Measurements from ENCODE around the gene ARHGAP4. TPM values are rescaled to one million over a fixed set of nuclear protein-coding genes. Genes with fewer than 3 reads are reported as not detected.

ARHGAP4 gene
- total and polyA plus RNA-seq, 2 donors (not counting 3 experiments of a cell fraction or from before 2014, with no cell fraction given), result 20.9 to 33.3 TPM

DNA sequence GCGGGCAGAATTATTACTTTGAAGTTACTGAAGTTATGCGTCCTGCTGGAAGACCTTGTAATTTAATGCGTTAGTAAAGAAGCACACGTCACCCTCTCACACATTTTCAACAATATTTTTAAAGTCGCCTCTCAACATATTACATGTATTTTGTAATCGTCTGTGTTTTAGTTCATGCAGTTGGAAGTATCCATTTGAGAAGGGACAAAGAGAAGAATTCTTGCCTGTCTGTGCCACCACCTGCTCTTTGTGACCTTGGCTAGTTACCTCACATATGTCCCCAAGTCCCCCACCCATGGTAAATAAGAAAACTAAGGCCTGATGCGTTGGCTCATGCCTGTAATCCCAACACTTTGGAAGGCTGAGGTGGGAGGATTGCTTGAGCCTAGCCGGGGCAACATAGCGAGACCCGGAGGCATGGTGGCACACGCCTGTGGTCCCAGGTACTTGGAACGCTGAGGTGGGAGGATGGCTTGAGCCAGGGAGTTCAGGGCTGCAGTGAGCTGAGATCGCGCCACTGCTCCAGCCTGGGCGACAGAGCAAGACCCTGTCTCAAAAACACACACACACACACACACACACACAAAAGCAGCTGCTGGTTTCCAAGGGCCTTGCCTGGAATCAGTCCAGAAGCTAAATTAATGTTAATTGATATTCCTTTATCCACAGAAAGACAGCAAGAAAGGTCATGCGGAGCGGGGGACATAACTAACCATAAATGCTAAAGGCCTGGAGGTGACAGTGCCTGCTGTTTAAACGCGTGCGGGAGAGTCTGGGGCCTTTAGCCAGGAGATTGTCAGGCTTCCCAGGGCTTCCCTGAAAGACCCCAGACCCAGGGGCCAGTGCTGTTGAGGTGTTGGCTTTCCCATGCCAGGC, 47.3 kb upstream of the ARHGAP4 start:
- Histone ChIP-seq H3K27me3 (ENCODE audit: control insufficient read depth in 2 of 2, insufficient read depth in 2 of 2, low read length in 2 of 2) (no peaks in the 10 kb centered on the region), H4K20me1 (replicated peaks; ENCODE audit: control insufficient read depth, extremely low read depth, insufficient read depth, low read length) (no peaks in the 10 kb centered on the region), H3K27ac (ENCODE audit: insufficient read depth, low read depth, low read length) (peak overlapping the region; percentile 98), H3K9ac (replicated peaks; ENCODE audit: extremely low read depth, insufficient read depth, low read length) (peak overlapping the region; percentile 97), H2AFZ (ENCODE audit: low read depth, low read length) (no peak overlapping the region), H3K4me2 (ENCODE audit: insufficient read depth, low read length) (peak overlapping the region; percentile 73), H3K9me3 (replicated peaks; ENCODE audit: control insufficient read depth, insufficient read depth, low read length) (no peaks in the 10 kb centered on the region), H3K79me2 (ENCODE audit: control insufficient read depth, insufficient read depth, low read length) (peaks cover 29% of the 10 kb centered on the region), H3K4me1 (ENCODE audit: control insufficient read depth, extremely low read depth, insufficient read depth, low read length) (peaks cover 29% of the 10 kb centered on the region), H3K4me3 (replicated peaks in 1 of 3; ENCODE audit: insufficient read depth in 1 of 3, low read depth in 1 of 3, low read length in 3 of 3) (peak overlapping the region; percentile 24 to 76 (median 74)), H3K36me3 (ENCODE audit: control insufficient read depth in 2 of 2, extremely low read depth in 1 of 2, insufficient read depth in 2 of 2, low read length in 2 of 2) (no peaks in the 10 kb centered on the region), H3K9me1 (replicated peaks; ENCODE audit: control insufficient read depth, extremely low read depth, insufficient read depth, low read length) (no peaks in the 10 kb centered on the region)
- DNase-seq (ENCODE audit: low read depth, low spot score), result no peak
- no peak for TF ChIP-seq MYC (IDR thresholded peaks at IDR 0.05; ENCODE audit: low read depth, low read length)
- TF ChIP-seq, protein P1, sequence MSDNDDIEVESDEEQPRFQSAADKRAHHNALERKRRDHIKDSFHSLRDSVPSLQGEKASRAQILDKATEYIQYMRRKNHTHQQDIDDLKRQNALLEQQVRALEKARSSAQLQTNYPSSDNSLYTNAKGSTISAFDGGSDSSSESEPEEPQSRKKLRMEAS (IDR thresholded peaks at IDR 0.05; ENCODE audit: insufficient read depth, insufficient read length), result no peak
- BruUV-seq (replicated peaks), result no TSS peak
- ChIA-PET POLR2A (no interaction called here), CTCF (interaction anchor here (1.1 to 1.3 kb wide), 3 partner anchors 40 to 48 kb away, joined by 3 to 8 read pairs (median 3); no protein-coding TSS in a partner anchor)
- intact Hi-C loops (cut with micrococcal nuclease) (loop anchor here (1.0 kb wide), 1 partner anchor 12 kb away; no protein-coding TSS in a partner anchor), dilution Hi-C loops (cut with MboI; ENCODE audit: extremely low pct_ligation_motif_present, low sequenced_read_pairs) (no loop called here)
- FAIRE-seq, result peak; percentile 84

DNA sequence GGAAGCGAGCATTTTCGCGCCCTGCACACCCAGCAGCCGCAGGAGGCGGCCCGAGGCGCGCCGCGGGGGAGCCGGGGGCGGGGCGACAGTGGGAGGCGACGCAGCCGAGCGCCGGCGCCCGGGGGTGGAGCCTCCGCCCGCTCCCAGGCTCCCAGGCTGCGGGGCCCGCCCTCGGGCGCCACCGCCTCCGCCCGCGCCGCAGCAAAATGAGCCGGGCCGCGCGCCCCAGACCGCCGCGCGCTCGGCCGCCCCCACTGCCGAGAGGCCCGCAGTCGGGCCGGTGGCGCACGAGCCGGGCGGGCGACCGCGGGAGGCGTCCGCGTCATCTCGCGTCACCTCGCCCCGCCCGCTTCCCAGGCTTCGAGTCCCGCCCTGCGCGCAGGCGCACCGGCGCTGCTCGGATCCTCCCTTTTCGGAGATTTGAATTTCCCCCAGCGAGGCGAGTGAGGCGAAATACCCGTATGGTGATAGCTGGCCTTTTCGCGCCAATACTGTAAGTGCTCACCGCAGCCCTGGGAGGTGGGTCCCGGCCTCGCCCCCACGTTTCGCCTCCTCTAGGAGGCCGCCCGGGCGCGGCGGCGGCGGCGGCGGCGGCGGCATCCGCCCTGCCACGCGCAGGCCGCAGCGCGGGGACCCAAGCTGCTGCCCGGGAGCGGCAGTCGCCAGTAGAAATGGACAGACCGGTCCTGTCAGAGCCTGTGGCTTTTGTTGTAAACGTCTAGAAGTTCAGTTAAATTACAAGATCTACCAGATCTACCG, 46.5 kb upstream of the ARHGAP4 start, which contains the start of gene TMEM187:
TMEM187 (plus strand) TSS at position 387 of the 759 bp plus-strand sequence. CDS start 9,309 bp downstream, outside the sequence.
- H3K9ac ChIP-seq (replicated peaks; ENCODE audit: extremely low read depth, insufficient read depth, low read length), result peak within 1 kb of the TSS; percentile 97
- ChIA-PET POLR2A (no interaction called here), CTCF (interaction anchor here (1.2 kb wide), 1 partner anchor 41 kb away, joined by 3 read pairs; no protein-coding TSS in a partner anchor)
- H3K79me2 ChIP-seq (ENCODE audit: control insufficient read depth, insufficient read depth, low read length), result peaks cover 37% of the 10 kb centered on the region
- no peak within 1 kb of the TSS for H2AFZ ChIP-seq (ENCODE audit: low read depth, low read length)
- no peaks in the 10 kb centered on the region for H3K9me3 ChIP-seq (replicated peaks; ENCODE audit: control insufficient read depth, insufficient read depth, low read length)
- H3K36me3 ChIP-seq (ENCODE audit: control insufficient read depth in 2 of 2, extremely low read depth in 1 of 2, insufficient read depth in 2 of 2, low read length in 2 of 2), result no peaks in the 10 kb centered on the region
- peak within 1 kb of the TSS; percentile 73 for H3K4me2 ChIP-seq (ENCODE audit: insufficient read depth, low read length)
- no peaks in the 10 kb centered on the region for H3K9me1 ChIP-seq (replicated peaks; ENCODE audit: control insufficient read depth, extremely low read depth, insufficient read depth, low read length)
- dilution Hi-C loops (cut with MboI; ENCODE audit: extremely low pct_ligation_motif_present, low sequenced_read_pairs), result no loop called here
- intact Hi-C loops (cut with micrococcal nuclease), result loop anchor here (1.0 kb wide), 3 partner anchors 13 to 47 kb away; partner anchors contain the start of gene IRAK1
- BruUV-seq (replicated peaks), result no TSS peak
- no peak for FAIRE-seq
- peaks cover 37% of the 10 kb centered on the region for H3K4me1 ChIP-seq (ENCODE audit: control insufficient read depth, extremely low read depth, insufficient read depth, low read length)
- DNase-seq (ENCODE audit: low read depth, low spot score), result peak; percentile 79
- no peaks in the 10 kb centered on the region for H3K27me3 ChIP-seq (ENCODE audit: control insufficient read depth in 2 of 2, insufficient read depth in 2 of 2, low read length in 2 of 2)
- peak within 1 kb of the TSS; percentile 98 for H3K27ac ChIP-seq (ENCODE audit: insufficient read depth, low read depth, low read length)
- H3K4me3 ChIP-seq (replicated peaks in 1 of 3; ENCODE audit: insufficient read depth in 1 of 3, low read depth in 1 of 3, low read length in 3 of 3), result peak within 1 kb of the TSS; percentile 47 to 76 (median 74)
- TF ChIP-seq POLR2A (IDR thresholded peaks at IDR 0.05; ENCODE audit: low read depth, low read length) (peak; percentile 47), FOS (IDR thresholded peaks at IDR 0.05; ENCODE audit: borderline replicate concordance, insufficient read depth, low read length) (no peak), POLR2AphosphoS5 (IDR thresholded peaks at IDR 0.05; ENCODE audit: insufficient read depth, low read depth, low read length) (peak; percentile 69)
- TF ChIP-seq, protein P1 (IDR thresholded peaks at IDR 0.05; ENCODE audit: insufficient read depth, insufficient read length), result no peak
- H4K20me1 ChIP-seq (replicated peaks; ENCODE audit: control insufficient read depth, extremely low read depth, insufficient read depth, low read length), result no peaks in the 10 kb centered on the region

Measured in endothelial cell of umbilical vein (primary cell).